Sigmoid colon (tissue), 4 donors: ENCODE results near the gene ADM2.

ENCODE experiments used
- EP300 ChIP-seq, 4 donors: sonication (generic); formaldehyde crosslinking; IDR thresholded peaks; one replicate each; pipeline ENCODE4 v1.6.1; 2017; ENCODE audit warnings: antibody characterized with exemption in 4 of 4
- POLR2A ChIP-seq, 2 donors: fragments of 450-650 bp; IDR thresholded peaks; one replicate each; pipeline ENCODE4 v1.6.1; 2016; ENCODE audit warnings: antibody characterized with exemption in 2 of 2, mild to moderate bottlenecking in 2 of 2, moderate library complexity in 2 of 2
- POLR2AphosphoS5 ChIP-seq, 4 donors: sonication (generic); formaldehyde crosslinking; IDR thresholded peaks; one replicate each; pipeline ENCODE4 v1.6.1; 2017; ENCODE audit warnings: antibody characterized with exemption in 4 of 4
- TF ChIP-seq, protein P1 (sequence below), 4 experiments: fragments of 450-650 bp in 3 of 4; fragments of 200-600 bp in 1 of 4; IDR thresholded peaks; one replicate each; pipeline ENCODE4 v1.5.1; 2016 to 2019; ENCODE audit warnings: antibody characterized with exemption in 4 of 4, mild to moderate bottlenecking in 3 of 4, moderate library complexity in 2 of 4

DNA sequence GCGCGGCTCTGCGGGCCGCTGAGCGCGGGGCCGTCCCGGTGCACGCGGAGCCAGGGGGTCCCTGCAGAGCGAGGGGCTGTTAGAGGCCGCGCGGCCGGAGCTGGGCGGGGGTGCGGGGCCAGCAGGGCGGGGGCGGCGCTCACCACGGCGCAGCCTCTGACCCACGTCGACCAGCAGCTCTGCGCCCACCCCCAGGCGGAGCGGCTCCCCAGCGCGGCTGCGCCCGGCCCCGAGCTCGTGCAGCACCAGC is 44.4 kb downstream of the ADM2 start:
- TF ChIP-seq, protein P1, sequence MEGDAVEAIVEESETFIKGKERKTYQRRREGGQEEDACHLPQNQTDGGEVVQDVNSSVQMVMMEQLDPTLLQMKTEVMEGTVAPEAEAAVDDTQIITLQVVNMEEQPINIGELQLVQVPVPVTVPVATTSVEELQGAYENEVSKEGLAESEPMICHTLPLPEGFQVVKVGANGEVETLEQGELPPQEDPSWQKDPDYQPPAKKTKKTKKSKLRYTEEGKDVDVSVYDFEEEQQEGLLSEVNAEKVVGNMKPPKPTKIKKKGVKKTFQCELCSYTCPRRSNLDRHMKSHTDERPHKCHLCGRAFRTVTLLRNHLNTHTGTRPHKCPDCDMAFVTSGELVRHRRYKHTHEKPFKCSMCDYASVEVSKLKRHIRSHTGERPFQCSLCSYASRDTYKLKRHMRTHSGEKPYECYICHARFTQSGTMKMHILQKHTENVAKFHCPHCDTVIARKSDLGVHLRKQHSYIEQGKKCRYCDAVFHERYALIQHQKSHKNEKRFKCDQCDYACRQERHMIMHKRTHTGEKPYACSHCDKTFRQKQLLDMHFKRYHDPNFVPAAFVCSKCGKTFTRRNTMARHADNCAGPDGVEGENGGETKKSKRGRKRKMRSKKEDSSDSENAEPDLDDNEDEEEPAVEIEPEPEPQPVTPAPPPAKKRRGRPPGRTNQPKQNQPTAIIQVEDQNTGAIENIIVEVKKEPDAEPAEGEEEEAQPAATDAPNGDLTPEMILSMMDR (IDR thresholded peaks at IDR 0.05): no peak
- TF ChIP-seq POLR2A (IDR thresholded peaks at IDR 0.05): no peak
- TF ChIP-seq POLR2AphosphoS5 (IDR thresholded peaks at IDR 0.05): no peak
- no peak for TF ChIP-seq EP300 (IDR thresholded peaks at IDR 0.05)
